Activated CD4-positive, alpha-beta T cell treated with anti-CD3 and anti-CD28 coated beads for 36 hours (primary cell): Measurements from ENCODE around the gene CRACR2A. TPM values are rescaled to one million over a fixed set of nuclear protein-coding genes. Genes with fewer than 3 reads are reported as not detected.

Experiments used
- ATAC-seq: fragments of 200-7000 bp; cut with Tn5 transposase; one replicate; pipeline ENCODE4 v1.10.0; 2021; ENCODE audit warnings: mild to moderate bottlenecking, moderate library complexity
- CTCF ChIA-PET: fragments of 350-600 bp; sonication (Branson Sonifier 250); formaldehyde crosslinking; loops from one replicate; lab custom pipeline; 2021; ENCODE audit warnings: antibody characterized with exemption; lab: Charles Lee
- POLR2A ChIA-PET: fragments of 350-600 bp; sonication (Branson Sonifier 250); formaldehyde crosslinking; loops from one replicate; lab custom pipeline; 2021; ENCODE audit warnings: antibody characterized with exemption, inconsistent platforms; lab: Charles Lee
- DNase-seq: peaks from one replicate; pipeline ENCODE4 v3.0.0-alpha.2; 2020
- H3K27ac Mint-ChIP-seq: one replicate; pipeline ENCODE4 v1.8.0; 2021; ENCODE audit warnings: mixed read lengths
- H3K27me3 Mint-ChIP-seq: one replicate; pipeline ENCODE4 v1.8.0; 2021; ENCODE audit warnings: mixed read lengths
- H3K36me3 Mint-ChIP-seq: one replicate; pipeline ENCODE4 v1.8.0; 2021; ENCODE audit warnings: low read depth, mixed read lengths
- H3K4me1 Mint-ChIP-seq: one replicate; pipeline ENCODE4 v1.8.0; 2021; ENCODE audit warnings: mixed read lengths
- H3K4me3 Mint-ChIP-seq: one replicate; pipeline ENCODE4 v1.8.0; 2021; ENCODE audit warnings: mild to moderate bottlenecking, moderate library complexity, mixed read lengths
- H3K9me3 Mint-ChIP-seq: one replicate; pipeline ENCODE4 v1.8.0; 2021; ENCODE audit warnings: low read depth, mixed read lengths
- intact Hi-C, 2 experiments: fragments of 100-400 bp; cut with DNase I in 1 of 2; cut with micrococcal nuclease in 1 of 2; formaldehyde crosslinking; loops; one replicate each; pipeline versions ENCODE4 v1.14.2 to v1.15.1; 2022 to 2024; cut with DNase I, micrococcal nuclease
- total RNA-seq, 2 experiments: library from RNA; stranded (reverse); gene quantifications; one replicate each; pipeline ENCODE4 v1.2.3, GENCODE V29; 2021

CRACR2A gene
- total RNA-seq, 2 experiments from 2014 or later = 19.2 to 22.5 TPM

GRCh38 chr12:3613641-3614395 is 139.1 kb downstream of the CRACR2A start:
- ATAC-seq (no peak), DNase-seq (no peak)
- Mint-ChIP-seq H3K4me3 (no peak overlapping the region), H3K36me3 (peaks cover 67% of the 10 kb centered on the region), H3K4me1 (peaks cover 6% of the 10 kb centered on the region), H3K27me3 (no peaks in the 10 kb centered on the region), H3K27ac (no peak overlapping the region), H3K9me3 (peaks cover 4% of the 10 kb centered on the region)
- ChIA-PET POLR2A (no interaction called here), CTCF (no interaction called here)
- intact Hi-C loops = no loop called here

- Mint-ChIP-seq H3K36me3 (peaks cover 58% of the 10 kb centered on the region), H3K27me3 (no peaks in the 10 kb centered on the region), H3K4me3 (no peak overlapping the region), H3K27ac (no peak overlapping the region), H3K4me1 (peaks cover 5% of the 10 kb centered on the region), H3K9me3 (peaks cover 4% of the 10 kb centered on the region)
- CTCF ChIA-PET = no interaction called here
- ATAC-seq (no peak), DNase-seq (no peak)
- POLR2A ChIA-PET = no interaction called here
- intact Hi-C loops = no loop called here
Observed at GRCh38 chr12:3611860-3612703, 140.8 kb downstream of the CRACR2A start.

GRCh38 chr12:3607821-3608220 is 145.1 kb downstream of the CRACR2A start:
- ChIA-PET CTCF (interaction anchor here (1.1 to 2.7 kb wide), 2 partner anchors 44 to 308 kb away, joined by 3 to 11 read pairs; no protein-coding TSS in a partner anchor), POLR2A (no interaction called here)
- Mint-ChIP-seq H3K9me3 (peaks cover 4% of the 10 kb centered on the region), H3K4me1 (no peaks in the 10 kb centered on the region), H3K36me3 (peaks cover 23% of the 10 kb centered on the region), H3K4me3 (no peak overlapping the region), H3K27me3 (no peaks in the 10 kb centered on the region), H3K27ac (no peak overlapping the region)
- intact Hi-C loops = no loop called here
- no peak for ATAC-seq
- no peak for DNase-seq

- H3K4me1 Mint-ChIP-seq = no peaks in the 10 kb centered on the region
- ATAC-seq = no peak
- H3K9me3 Mint-ChIP-seq = peaks cover 4% of the 10 kb centered on the region
- intact Hi-C loops = no loop called here
- DNase-seq = no peak
- no peak overlapping the region for H3K27ac Mint-ChIP-seq
- POLR2A ChIA-PET = no interaction called here
- no peaks in the 10 kb centered on the region for H3K27me3 Mint-ChIP-seq
- CTCF ChIA-PET = interaction anchor here (1.1 to 2.7 kb wide), 2 partner anchors 44 to 307 kb away, joined by 3 to 11 read pairs; no protein-coding TSS in a partner anchor
- H3K4me3 Mint-ChIP-seq = no peak overlapping the region
- H3K36me3 Mint-ChIP-seq = peaks cover 20% of the 10 kb centered on the region
Observed at GRCh38 chr12:3607039-3607720, 145.7 kb downstream of the CRACR2A start.

- Mint-ChIP-seq H3K36me3 (peaks cover 13% of the 10 kb centered on the region), H3K27me3 (no peaks in the 10 kb centered on the region), H3K27ac (no peak overlapping the region), H3K4me3 (no peak overlapping the region), H3K9me3 (peaks cover 4% of the 10 kb centered on the region), H3K4me1 (no peaks in the 10 kb centered on the region)
- ChIA-PET CTCF (interaction anchor here (0.6 to 2.7 kb wide), 2 partner anchors 60 to 306 kb away, joined by 4 to 11 read pairs; no protein-coding TSS in a partner anchor), POLR2A (no interaction called here)
- ATAC-seq = no peak
- DNase-seq = no peak
- intact Hi-C loops = no loop called here
Observed at GRCh38 chr12:3606128-3606527, 146.8 kb downstream of the CRACR2A start.

- CTCF ChIA-PET = interaction anchor here (2.7 kb wide), 1 partner anchor 306 kb away, joined by 11 read pairs; no protein-coding TSS in a partner anchor
- intact Hi-C loops = no loop called here
Observed at GRCh38 chr12:3605692-3606091, 147.2 kb downstream of the CRACR2A start.

GRCh38 chr12:3604748-3605586 is 147.9 kb downstream of the CRACR2A start:
- ATAC-seq (no peak), DNase-seq (no peak)
- no peak overlapping the region for H3K27ac Mint-ChIP-seq
- peaks cover 9% of the 10 kb centered on the region for H3K36me3 Mint-ChIP-seq
- no peaks in the 10 kb centered on the region for H3K4me1 Mint-ChIP-seq
- ChIA-PET POLR2A (interaction anchor here (0.7 kb wide), 1 partner anchor 11 kb away, joined by 3 read pairs; no protein-coding TSS in a partner anchor), CTCF (interaction anchor here (2.7 kb wide), 1 partner anchor 305 kb away, joined by 11 read pairs; no protein-coding TSS in a partner anchor)
- H3K27me3 Mint-ChIP-seq = no peaks in the 10 kb centered on the region
- H3K4me3 Mint-ChIP-seq = no peak overlapping the region
- intact Hi-C loops = no loop called here
- H3K9me3 Mint-ChIP-seq = peaks cover 4% of the 10 kb centered on the region

More at GRCh38 chr12:3605692-3606091, 147.2 kb downstream of the CRACR2A start:
- DNase-seq (no peak), ATAC-seq (no peak)
- Mint-ChIP-seq H3K36me3 (peaks cover 13% of the 10 kb centered on the region), H3K27ac (no peak overlapping the region), H3K9me3 (peaks cover 4% of the 10 kb centered on the region), H3K4me3 (no peak overlapping the region), H3K4me1 (no peaks in the 10 kb centered on the region), H3K27me3 (no peaks in the 10 kb centered on the region)
- POLR2A ChIA-PET = interaction anchor here (0.7 kb wide), 1 partner anchor 12 kb away, joined by 3 read pairs; no protein-coding TSS in a partner anchor

GRCh38 chr12:3604286-3604685 is 148.6 kb downstream of the CRACR2A start:
- H3K27ac Mint-ChIP-seq = no peak overlapping the region
- ChIA-PET CTCF (no interaction called here), POLR2A (interaction anchor here (0.7 kb wide), 1 partner anchor 89 kb away, joined by 3 read pairs; no protein-coding TSS in a partner anchor)
- intact Hi-C loops = no loop called here
- no peak for DNase-seq
- ATAC-seq = no peak
- no peaks in the 10 kb centered on the region for H3K27me3 Mint-ChIP-seq
- H3K36me3 Mint-ChIP-seq = peaks cover 4% of the 10 kb centered on the region
- no peaks in the 10 kb centered on the region for H3K9me3 Mint-ChIP-seq
- H3K4me1 Mint-ChIP-seq = no peaks in the 10 kb centered on the region
- H3K4me3 Mint-ChIP-seq = no peak overlapping the region

- Mint-ChIP-seq H3K9me3 (no peaks in the 10 kb centered on the region), H3K36me3 (no peaks in the 10 kb centered on the region), H3K4me1 (no peaks in the 10 kb centered on the region), H3K27me3 (no peaks in the 10 kb centered on the region), H3K27ac (no peak overlapping the region), H3K4me3 (no peak overlapping the region)
- intact Hi-C loops = no loop called here
- ATAC-seq (no peak), DNase-seq (no peak)
- POLR2A ChIA-PET = interaction anchor here (0.7 kb wide), 1 partner anchor 88 kb away, joined by 3 read pairs; no protein-coding TSS in a partner anchor
- CTCF ChIA-PET = no interaction called here
Observed at GRCh38 chr12:3603576-3603975, 149.3 kb downstream of the CRACR2A start.

GRCh38 chr12:3602488-3602887 is 150.4 kb downstream of the CRACR2A start:
- Mint-ChIP-seq H3K27me3 (no peaks in the 10 kb centered on the region), H3K9me3 (no peaks in the 10 kb centered on the region), H3K4me1 (no peaks in the 10 kb centered on the region), H3K4me3 (no peak overlapping the region), H3K36me3 (no peaks in the 10 kb centered on the region), H3K27ac (no peak overlapping the region)
- ChIA-PET POLR2A (no interaction called here), CTCF (no interaction called here)
- ATAC-seq (no peak), DNase-seq (no peak)
- intact Hi-C loops = no loop called here
